Sciatic nerve (tissue), 2 donors: ENCODE measurements around the gene HSDL1. TPM values are rescaled to one million over a fixed set of nuclear protein-coding genes. Genes with fewer than 3 reads are reported as not detected.

ENCODE experiments used
- ATAC-seq: fragments of 200-7000 bp; cut with Tn5 transposase; one replicate; pipeline ENCODE4 v1.9.1; 2020; ENCODE audit warnings: mild to moderate bottlenecking, moderate library complexity
- DNase-seq: peaks from one replicate; pipeline ENCODE4 v3.0.0-alpha.2; 2020; ENCODE audit warnings: low spot score
- intact Hi-C: fragments of 100-400 bp; cut with DNase I; formaldehyde crosslinking; loops from one replicate; pipeline ENCODE4 v1.14.2; 2022
- total RNA-seq: library from RNA; stranded (reverse); fragmentation: NEBNext Ultra II Directional; extraction: Animal tissue kit (Norgen Biotek cat#: 25700); gene quantifications from one replicate; pipeline ENCODE4 v1.2.1, GENCODE V29; 2021
- donor health status: DM: no; HTN: no; CAD: no.
- donor health status: DM: no; HTN: no; CAD: no.

Gene HSDL1
- total RNA-seq, 1 donor from 2014 or later = 31.3 TPM

DNA sequence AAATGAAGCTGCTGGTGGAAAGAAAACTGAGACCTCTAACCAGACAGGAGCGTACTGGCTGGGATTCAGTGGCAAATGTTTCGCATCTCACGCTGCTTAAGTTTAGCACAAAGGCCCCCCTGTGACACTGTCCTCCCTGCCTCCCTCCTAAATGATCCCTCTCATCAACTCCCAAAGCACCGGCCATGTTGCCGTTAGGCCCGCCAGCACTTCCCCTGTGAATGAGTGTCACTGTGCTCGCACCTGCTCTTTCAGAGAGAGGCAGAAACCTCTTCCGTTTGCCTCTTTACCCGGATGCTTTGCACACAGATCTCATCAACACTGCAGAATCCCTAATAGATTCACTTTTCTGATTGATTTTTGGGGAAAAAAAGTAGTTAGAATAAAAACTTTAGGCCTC is 54.8 kb downstream of the HSDL1 start:
- DNase-seq (no peak), ATAC-seq (no peak)
- intact Hi-C loops = no loop called here

DNA sequence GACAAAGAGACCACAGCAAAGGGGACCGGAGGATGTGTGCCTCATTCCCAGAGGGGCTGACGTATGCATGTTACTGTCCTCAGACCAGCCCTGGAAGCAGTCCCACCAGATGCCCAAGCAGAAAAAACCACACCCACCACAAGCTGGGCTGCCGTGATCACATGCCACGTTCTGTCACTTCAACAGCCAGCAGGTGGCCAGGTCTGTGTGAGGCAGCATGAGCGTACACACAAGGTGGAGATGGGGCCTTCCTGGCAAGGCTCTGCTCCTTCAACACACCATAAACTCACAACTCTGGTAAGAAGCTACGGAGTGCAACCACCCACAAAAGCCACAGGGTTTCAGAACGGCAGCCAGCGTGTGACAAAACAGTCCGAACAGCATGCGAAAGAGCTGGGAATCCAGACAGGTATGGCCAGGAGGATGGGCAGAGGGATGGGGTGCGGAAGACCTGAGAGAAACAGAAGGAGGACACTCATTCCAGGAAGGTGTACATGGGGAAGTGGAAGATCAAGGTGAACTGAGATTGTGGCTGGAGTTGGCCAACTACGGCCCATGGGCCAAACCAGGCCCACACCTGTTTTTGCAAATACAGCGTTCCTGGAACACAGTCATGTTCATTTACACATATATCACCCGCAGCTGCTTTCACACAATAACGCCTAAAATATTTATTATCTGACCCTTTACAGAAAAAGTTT is 56.1 kb downstream of the HSDL1 start:
- ATAC-seq (no peak), DNase-seq (no peak)
- intact Hi-C loops = loop anchor here (10.0 kb wide), 1 partner anchor 96 kb away; the partner anchor contains the start of gene TAF1C

DNA sequence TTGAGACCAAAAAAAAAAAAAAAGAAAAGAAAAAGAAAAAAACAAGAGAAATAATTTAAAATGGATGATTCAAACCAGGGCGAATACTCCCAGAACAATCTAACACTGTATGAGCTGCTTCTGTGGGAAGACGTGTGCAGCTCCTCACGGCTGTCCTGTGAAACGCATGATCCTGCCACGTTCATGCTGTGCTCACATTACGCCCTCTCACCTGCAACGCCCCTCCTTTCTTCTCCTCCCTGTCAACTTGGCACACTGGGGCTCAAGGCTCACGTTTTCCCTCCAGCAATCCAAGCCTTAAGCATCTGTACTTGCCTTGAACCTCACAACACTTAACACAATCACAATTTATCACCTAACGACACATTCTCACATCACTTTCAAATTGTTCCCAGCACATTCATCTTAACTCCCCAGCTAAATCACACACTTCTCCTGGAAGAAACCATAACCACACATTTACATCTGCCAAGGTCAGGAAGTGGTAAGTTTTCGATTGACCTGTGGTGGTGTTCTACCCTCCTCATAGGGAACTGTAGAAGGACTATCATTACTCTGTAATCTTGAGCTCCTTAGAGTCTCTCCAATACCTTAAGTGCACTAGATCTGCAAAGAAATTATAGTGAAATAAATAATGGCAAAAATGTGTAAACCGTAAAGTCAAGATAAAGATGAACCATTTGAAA is 57.4 kb downstream of the HSDL1 start:
- intact Hi-C loops = loop anchor here (10.0 kb wide), 1 partner anchor 97 kb away; the partner anchor contains the start of gene TAF1C
- no peak for DNase-seq
- no peak for ATAC-seq

DNA sequence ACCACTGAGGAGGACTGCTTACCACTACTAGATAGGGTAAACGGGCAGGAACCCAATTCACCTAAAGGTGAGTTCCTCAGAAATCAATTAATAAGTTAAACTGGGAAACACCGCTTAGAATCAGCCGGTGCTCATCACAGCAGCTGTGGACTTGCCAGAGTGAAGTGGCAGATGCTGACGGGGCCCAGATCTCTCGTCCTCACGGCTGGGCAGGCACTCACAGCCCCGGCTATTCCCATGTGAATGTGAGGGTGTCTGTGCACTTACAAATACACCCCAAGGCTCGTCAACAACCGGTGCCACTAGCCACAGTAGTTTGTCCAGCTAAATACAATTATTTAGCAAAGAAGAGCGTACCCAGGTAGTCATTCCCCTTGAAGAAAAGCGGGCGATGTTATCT is 58.0 kb downstream of the HSDL1 start:
- ATAC-seq = no peak
- intact Hi-C loops = loop anchor here (10.0 kb wide), 1 partner anchor 98 kb away; the partner anchor contains the start of gene TAF1C
- DNase-seq = no peak

DNA sequence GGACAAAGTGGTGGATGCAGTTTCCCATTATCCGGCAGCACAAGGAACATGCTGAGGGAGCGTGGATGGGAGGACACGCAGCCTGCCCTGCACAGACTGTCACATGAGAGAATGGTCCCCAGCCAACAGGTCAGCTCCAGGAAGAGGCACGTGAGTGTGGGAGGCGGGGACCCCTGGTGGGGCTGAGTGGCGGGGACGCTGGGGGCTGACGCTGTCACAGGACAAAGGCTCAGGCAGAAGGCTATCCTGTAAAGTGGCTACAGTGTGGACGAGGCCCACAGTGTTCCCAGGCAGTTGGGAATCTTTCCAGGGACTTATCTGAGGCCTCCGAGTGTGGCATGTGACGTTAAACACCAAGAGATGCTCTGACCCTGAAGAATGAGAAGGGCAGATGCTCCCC is 58.6 kb downstream of the HSDL1 start:
- no peak for ATAC-seq
- intact Hi-C loops = loop anchor here (10.0 kb wide), 1 partner anchor 98 kb away; the partner anchor contains the start of gene TAF1C

DNA sequence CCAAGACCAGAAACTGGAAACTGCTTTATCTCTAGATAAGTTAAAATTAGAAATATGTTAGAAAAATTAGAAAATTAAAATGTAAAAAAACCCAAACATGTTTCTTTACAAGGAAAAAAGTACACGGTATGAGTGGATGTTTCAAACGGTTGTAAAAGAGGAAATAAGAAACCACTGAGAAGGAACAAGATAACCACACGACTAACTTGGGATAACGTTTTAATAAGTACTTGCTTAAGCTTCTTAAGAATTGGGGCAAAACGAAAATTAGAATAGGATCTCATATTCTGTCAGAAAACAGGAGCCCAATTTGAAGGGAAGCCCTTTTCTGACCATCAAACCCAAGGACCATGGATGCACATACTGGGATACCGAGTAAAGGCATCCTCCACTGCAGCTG is 59.2 kb downstream of the HSDL1 start:
- intact Hi-C loops = loop anchor here (10.0 kb wide), 1 partner anchor 99 kb away; the partner anchor contains the start of gene TAF1C
- DNase-seq (no peak), ATAC-seq (no peak)

More for the DNA sequence above, 58.6 kb downstream of the HSDL1 start:
- DNase-seq = no peak

DNA sequence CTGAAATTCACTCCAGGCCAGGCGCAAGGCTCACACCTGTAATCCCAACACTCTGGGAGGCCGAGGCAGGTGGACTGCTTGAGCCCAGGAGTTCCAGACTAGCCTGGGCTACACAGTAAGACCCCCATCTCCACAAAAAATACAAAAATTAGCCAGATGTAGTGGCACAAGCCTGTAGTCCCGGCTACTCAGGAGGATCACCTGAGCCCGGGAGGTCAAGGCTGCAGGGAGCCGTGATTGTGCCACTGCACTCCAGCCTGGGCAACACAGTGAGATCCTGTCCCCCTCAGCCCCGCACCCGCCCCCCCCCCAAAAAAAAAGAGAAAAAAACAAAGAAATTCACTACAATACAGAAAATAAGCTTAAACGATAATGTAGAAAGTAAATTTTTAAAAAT is 59.7 kb downstream of the HSDL1 start:
- ATAC-seq (no peak), DNase-seq (no peak)
- intact Hi-C loops = loop anchor here (10.0 kb wide), 1 partner anchor 100 kb away; the partner anchor contains the start of gene TAF1C

DNA sequence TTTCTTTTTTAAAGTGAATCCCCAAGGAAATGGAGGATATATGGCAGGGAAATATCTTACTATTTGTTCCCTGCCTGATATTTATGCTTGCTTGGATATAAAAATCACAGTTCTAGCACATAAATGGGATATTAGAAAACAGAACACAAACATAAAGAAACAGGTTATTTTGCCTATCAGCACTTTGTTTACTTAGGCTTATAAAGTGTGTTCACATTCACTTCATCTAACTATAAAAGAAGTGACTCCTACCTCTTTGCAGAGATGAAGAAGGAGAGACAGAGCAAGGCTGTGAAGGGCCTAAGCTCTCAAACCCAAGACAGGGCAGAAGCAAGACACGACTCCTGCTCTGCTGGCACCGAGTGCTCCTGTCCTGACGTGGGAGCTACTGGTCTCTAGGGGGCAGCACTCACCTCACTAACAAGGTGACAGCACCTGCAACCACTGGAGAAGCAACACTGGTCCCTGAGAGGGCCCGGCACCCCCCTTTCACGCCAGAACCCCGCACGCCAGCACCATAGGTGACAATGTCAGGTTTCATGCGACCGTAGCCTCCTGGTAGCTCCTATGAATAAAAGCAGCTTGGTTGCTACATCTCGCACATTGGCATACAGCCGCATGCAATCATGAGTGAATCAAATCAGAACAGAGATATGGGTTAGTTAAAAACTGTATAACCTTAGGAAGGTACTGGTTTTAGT is 60.3 kb downstream of the HSDL1 start:
- intact Hi-C loops = loop anchor here (10.0 kb wide), 1 partner anchor 100 kb away; the partner anchor contains the start of gene TAF1C
- ATAC-seq (peak; percentile 47), DNase-seq (no peak)

DNA sequence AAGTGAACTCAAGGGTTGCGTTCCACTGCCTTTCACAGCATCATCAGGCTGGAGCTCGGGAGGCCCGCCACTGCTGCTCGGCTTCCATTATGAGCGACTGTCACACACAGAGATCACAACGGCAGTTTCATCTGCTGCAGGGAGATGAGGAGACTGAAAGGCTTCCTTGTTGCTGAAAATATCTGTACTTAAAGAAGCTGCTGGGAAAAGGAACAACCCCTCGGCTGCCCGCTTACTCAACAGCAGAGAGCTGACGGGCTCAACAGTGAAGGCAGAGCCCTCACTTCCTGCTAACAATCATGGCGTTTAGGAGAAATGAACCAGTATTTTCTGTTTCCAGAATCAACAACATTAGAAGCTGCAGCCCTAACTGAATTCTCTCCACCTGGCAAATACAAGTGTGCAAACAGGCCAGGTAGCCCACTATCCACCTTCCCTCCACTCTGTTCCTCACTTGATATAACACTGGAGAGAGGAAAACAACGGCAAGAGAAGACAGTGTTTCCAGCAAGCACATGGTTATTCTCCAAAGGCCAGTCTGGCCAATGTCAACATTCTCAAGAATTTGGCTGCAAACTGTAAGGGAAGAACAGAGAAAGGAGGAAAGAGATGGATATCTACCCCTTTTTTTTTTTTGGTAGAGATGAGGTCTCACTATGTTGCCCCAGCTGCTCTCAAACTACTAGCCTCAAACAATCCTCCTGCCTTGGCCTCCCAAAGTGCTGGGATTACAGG is 62.0 kb downstream of the HSDL1 start:
- DNase-seq (no peak), ATAC-seq (peak; percentile 81)
- intact Hi-C loops = loop anchor here (10.0 kb wide), 1 partner anchor 102 kb away; the partner anchor contains the start of gene TAF1C

DNA sequence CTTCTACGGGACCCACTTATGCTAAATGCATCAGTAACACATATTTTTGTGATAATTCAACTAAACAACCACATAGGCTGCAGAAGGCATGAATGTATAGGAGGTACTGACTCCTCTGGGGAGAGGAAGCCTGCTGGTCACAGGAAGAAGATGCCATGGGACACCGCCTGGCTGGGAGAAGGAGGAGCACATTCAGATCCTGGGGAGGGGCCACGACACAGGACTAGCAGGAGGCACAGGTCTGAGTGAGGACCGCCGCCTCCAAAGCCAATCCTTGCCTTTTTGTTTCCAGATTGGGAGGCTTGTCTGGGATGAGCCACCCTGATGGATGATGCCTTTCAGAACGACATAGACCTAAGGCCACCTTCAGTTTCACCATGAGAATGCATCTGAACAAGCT is 62.9 kb downstream of the HSDL1 start:
- ATAC-seq (no peak), DNase-seq (no peak)
- intact Hi-C loops = loop anchor here (10.0 kb wide), 1 partner anchor 103 kb away; the partner anchor contains the start of gene TAF1C

DNA sequence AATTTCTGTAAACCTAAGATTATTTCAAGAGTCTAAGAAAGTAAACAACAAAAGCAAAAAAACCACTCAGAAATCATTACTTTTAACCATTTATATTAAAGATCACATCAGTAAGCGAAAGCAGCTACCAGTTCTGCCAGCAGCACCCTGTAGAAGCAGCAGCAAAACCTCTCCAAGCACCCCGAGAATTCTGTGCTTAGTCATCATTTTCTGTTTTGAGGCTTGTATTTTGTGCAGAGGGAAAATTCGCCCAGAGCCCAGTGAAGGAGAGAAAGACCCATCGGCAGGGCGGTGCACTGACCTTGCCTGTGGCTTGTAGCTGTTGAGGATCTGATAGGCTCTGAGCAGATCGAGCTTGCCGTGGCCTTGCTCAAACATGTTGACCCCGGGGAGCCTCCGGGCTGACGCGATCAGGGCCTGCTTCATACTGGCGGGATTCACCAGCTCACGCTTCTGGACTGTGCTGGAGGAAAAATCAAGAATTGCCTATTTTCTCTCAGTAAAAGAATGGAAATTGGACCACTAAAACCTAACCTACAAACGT is 63.5 kb downstream of the HSDL1 start:
- ATAC-seq (peak; percentile 57), DNase-seq (no peak)
- intact Hi-C loops = loop anchor here (10.0 kb wide), 1 partner anchor 103 kb away; the partner anchor contains the start of gene TAF1C

DNA sequence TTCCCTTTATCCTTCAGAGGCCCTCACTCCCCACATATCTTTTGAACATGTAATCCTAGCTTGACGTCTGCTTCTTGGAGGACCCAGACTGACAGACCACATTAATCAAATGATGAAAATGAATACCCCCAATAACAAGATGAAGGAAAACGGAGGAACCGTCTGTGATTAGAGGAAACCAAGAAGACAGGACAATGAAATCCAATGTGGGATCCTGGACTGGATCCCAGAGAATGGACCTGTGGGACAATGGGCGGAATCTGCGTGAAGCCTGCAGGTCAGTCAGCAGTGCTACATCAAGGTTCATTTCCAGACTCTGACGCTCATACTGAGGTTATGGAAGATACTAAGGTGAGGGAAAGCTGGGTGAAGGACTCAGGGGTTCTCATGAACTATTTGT is 64.2 kb downstream of the HSDL1 start:
- no peak for ATAC-seq
- intact Hi-C loops = loop anchor here (10.0 kb wide), 1 partner anchor 104 kb away; the partner anchor contains the start of gene TAF1C
- no peak for DNase-seq

DNA sequence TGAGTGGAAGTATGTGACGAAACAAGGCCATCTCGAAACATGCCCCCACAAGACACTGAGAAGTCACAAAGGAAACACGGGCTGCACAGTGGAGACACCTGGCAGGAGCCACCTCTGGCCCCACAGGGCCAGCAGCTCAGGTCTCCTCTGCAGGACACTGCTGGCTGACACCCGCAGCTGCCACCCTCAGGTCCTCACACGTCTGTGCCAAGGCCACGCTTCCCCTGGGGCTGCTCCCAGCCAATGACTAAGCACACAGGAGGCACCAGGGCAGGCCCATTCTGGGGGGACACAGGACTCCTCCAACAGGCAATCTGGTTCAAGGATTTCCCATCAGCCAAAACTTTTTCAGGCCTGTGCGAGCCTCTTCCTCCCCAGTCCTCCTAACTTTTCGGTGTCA is 64.6 kb downstream of the HSDL1 start:
- ATAC-seq (no peak), DNase-seq (no peak)
- intact Hi-C loops = loop anchor here (10.0 kb wide), 1 partner anchor 104 kb away; the partner anchor contains the start of gene TAF1C

DNA sequence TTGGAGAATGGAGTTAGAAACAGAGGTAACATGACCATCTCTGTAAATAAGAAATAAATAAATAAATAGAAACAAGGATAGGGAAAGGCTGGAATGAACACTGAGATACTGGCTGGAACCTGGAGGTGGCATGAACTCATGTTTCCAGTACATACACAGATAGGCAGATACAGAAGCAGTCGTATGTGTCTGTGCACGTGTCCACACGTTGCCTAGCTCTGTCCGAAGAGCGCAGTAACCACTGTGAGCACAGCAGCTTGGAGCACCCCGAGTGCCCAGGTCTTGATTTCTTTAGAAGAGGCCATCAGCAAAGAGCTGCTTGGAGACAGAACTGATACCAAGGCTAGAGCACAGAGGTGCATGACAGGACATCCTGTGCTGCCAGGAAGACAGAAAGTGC is 65.3 kb downstream of the HSDL1 start:
- ATAC-seq (no peak), DNase-seq (no peak)
- intact Hi-C loops = loop anchor here (10.0 kb wide), 1 partner anchor 105 kb away; the partner anchor contains the start of gene TAF1C

DNA sequence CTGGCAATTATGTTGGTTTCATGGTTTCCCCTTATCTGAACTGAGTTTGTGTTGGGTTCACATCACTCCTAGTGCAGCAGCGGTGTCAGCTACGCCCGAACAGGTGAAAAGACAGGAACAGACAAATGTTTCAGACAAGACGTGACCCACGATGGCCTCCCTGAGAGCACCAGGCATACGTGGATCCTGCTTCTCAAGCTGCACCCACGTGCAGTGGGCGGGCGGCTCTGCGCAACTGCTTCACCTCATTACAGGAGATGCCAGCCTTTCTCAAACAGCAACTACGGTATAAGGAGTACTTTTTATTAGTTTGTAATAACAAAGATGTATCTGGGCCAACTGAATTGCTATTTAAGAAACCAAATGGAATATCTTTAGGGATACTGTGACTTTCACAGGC is 69.6 kb downstream of the HSDL1 start:
- intact Hi-C loops = no loop called here
- ATAC-seq (no peak), DNase-seq (no peak)

DNA sequence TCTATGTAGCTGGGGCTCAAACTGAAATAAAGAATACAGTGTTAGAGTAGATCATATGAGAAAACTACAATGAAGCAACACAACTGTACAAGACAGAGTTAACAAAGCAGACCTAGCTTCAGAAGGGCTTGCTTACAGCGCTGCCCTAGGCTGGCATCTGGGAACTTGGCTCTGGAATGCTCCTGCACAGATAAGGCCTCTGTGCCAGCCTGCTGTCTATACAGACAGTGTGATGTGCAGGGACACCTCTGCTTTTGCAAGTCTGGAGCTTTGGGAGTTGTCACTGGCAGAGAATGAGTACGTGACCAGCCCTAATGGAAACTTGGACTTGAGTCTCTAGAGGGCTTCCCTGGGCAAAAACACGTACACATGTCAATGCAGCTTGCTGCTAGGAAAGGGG is 70.3 kb downstream of the HSDL1 start:
- intact Hi-C loops = no loop called here
- ATAC-seq (no peak), DNase-seq (no peak)
